DND-41 (cell line): ENCODE data around the gene CARD10.
"Not testable (repeated sequence)": the region's sequence is repeated elsewhere in the genome, so short reads cannot be mapped to it uniquely, and the experiment has no call there.

Experiments used
- CTCF ChIP-seq: IDR thresholded peaks from 2 replicates; pipeline ENCODE4 v1.5.1; 2012; ENCODE audit warnings: borderline replicate concordance, low read length, moderate library complexity, mild to moderate bottlenecking; ENCODE audit not compliant: poor library complexity, severe bottlenecking; ENCODE audit errors: extremely low read depth
- EZH2 ChIP-seq: IDR thresholded peaks from 3 replicates; pipeline ENCODE4 v1.6.1; 2012; ENCODE audit warnings: borderline replicate concordance, low read depth, mild to moderate bottlenecking, moderate library complexity, low read length, inconsistent platforms; ENCODE audit not compliant: severe bottlenecking

- not testable (repeated sequence) for TF ChIP-seq EZH2, CTCF
These were observed 8.7 kb upstream of the CARD10 start for GRCh38 chr22:37527952-37528351.
